SJSA1 (cell line): ENCODE results near the gene TGM6. TPM values are rescaled to one million over a fixed set of nuclear protein-coding genes. Genes with fewer than 3 reads are reported as not detected.

Source experiments
- DNase-seq, 2 experiments: peaks; one replicate each; pipeline ENCODE4 v3.0.0-alpha.2; 2015 to 2020; ENCODE audit warnings: low spot score in 2 of 2, low read depth in 1 of 2
- H3K27ac ChIP-seq: fragments of 250-450 bp; sonication (Bioruptor Pico); 2 replicates; pipeline ENCODE4 v1.5.1; 2020; ENCODE audit warnings: mild to moderate bottlenecking, moderate library complexity
- H3K27me3 ChIP-seq: fragments of 250-450 bp; sonication (Bioruptor Pico); replicated peaks from 2 replicates; pipeline ENCODE4 v1.5.1; 2020; ENCODE audit warnings: mild to moderate bottlenecking, moderate library complexity
- H3K36me3 ChIP-seq: fragments of 250-450 bp; sonication (Bioruptor Pico); 2 replicates; pipeline ENCODE4 v1.5.1; 2020; ENCODE audit warnings: mild to moderate bottlenecking
- H3K4me1 ChIP-seq: fragments of 250-450 bp; sonication (Bioruptor Pico); replicated peaks from 2 replicates; pipeline ENCODE4 v1.6.1; 2021; ENCODE audit warnings: mild to moderate bottlenecking
- H3K4me3 ChIP-seq: fragments of 250-450 bp; sonication (Bioruptor Pico); 2 replicates; pipeline ENCODE4 v1.5.1; 2020; ENCODE audit warnings: mild to moderate bottlenecking
- H3K9me3 ChIP-seq: fragments of 250-450 bp; sonication (Bioruptor Pico); replicated peaks from 2 replicates; pipeline ENCODE4 v1.5.1; 2020; ENCODE audit warnings: mild to moderate bottlenecking
- total RNA-seq: library from RNA; depleted of rRNA; stranded (reverse); fragments of >200 nt; shearing (Covaris generic); gene quantifications from 2 replicates; pipeline ENCODE4 v1.2.3, GENCODE V29; 2014

The TGM6 gene
- total RNA-seq, 1 experiment from 2014 or later = not detected

- no peaks in the 10 kb centered on the region for H3K4me1 ChIP-seq
- no peak overlapping the region for H3K4me3 ChIP-seq
- DNase-seq = no peak
- H3K9me3 ChIP-seq = no peaks in the 10 kb centered on the region
- no peaks in the 10 kb centered on the region for H3K27me3 ChIP-seq
- no peak overlapping the region for H3K27ac ChIP-seq
- no peaks in the 10 kb centered on the region for H3K36me3 ChIP-seq
Measured at GRCh38 chr20:2374346-2375125, 6.2 kb upstream of the TGM6 start.

- Histone ChIP-seq H3K36me3 (no peaks in the 10 kb centered on the region), H3K27me3 (no peaks in the 10 kb centered on the region), H3K27ac (no peak overlapping the region), H3K4me3 (no peak overlapping the region), H3K9me3 (no peaks in the 10 kb centered on the region), H3K4me1 (no peaks in the 10 kb centered on the region)
- no peak for DNase-seq
Measured at GRCh38 chr20:2378893-2379292, 1.8 kb upstream of the TGM6 start.

- DNase-seq = no peak
- Histone ChIP-seq H3K27ac (no peak overlapping the region), H3K27me3 (no peaks in the 10 kb centered on the region), H3K36me3 (no peaks in the 10 kb centered on the region), H3K9me3 (no peaks in the 10 kb centered on the region), H3K4me1 (peaks cover 4% of the 10 kb centered on the region), H3K4me3 (no peak overlapping the region)
Measured at GRCh38 chr20:2379511-2380229, 1.0 kb upstream of the TGM6 start.

- no peak for DNase-seq
- H3K9me3 ChIP-seq = no peaks in the 10 kb centered on the region
- H3K4me3 ChIP-seq = no peak overlapping the region
- H3K4me1 ChIP-seq = peaks cover 21% of the 10 kb centered on the region
- no peaks in the 10 kb centered on the region for H3K36me3 ChIP-seq
- H3K27me3 ChIP-seq = no peaks in the 10 kb centered on the region
- no peak overlapping the region for H3K27ac ChIP-seq
Measured at GRCh38 chr20:2381303-2381702, 602 bp downstream of the TGM6 start.

GRCh38 chr20:2382833-2383232, 2.1 kb downstream of the TGM6 start:
- Histone ChIP-seq H3K4me1 (peaks cover 33% of the 10 kb centered on the region), H3K27ac (no peak overlapping the region), H3K36me3 (no peaks in the 10 kb centered on the region), H3K9me3 (0 out of 2 replicates have a peak, but pooled peaks cover 4% of the 10 kb centered on the region), H3K4me3 (no peak overlapping the region), H3K27me3 (no peaks in the 10 kb centered on the region)
- DNase-seq = no peak

GRCh38 chr20:2385026-2385425, 4.3 kb downstream of the TGM6 start:
- H3K9me3 ChIP-seq = peaks cover 12% of the 10 kb centered on the region; the same call in 1 of the 2 replicates
- H3K4me3 ChIP-seq = no peak overlapping the region
- no peak for DNase-seq
- H3K4me1 ChIP-seq = peaks cover 33% of the 10 kb centered on the region
- H3K27me3 ChIP-seq = no peaks in the 10 kb centered on the region
- H3K36me3 ChIP-seq = no peaks in the 10 kb centered on the region
- H3K27ac ChIP-seq = 0 out of 2 replicates have a peak overlapping the region, but pooled peaks have one; percentile 24

- peaks cover 12% of the 10 kb centered on the region; the same call in 1 of the 2 replicates for H3K9me3 ChIP-seq
- H3K36me3 ChIP-seq = no peaks in the 10 kb centered on the region
- H3K27me3 ChIP-seq = no peaks in the 10 kb centered on the region
- H3K4me1 ChIP-seq = peaks cover 33% of the 10 kb centered on the region
- no peak overlapping the region for H3K4me3 ChIP-seq
- no peak for DNase-seq
- 0 out of 2 replicates have a peak overlapping the region, but pooled peaks have one; percentile 74 for H3K27ac ChIP-seq
Measured at GRCh38 chr20:2385496-2385895, 4.8 kb downstream of the TGM6 start.

- Histone ChIP-seq H3K4me1 (peaks cover 33% of the 10 kb centered on the region), H3K27me3 (peaks cover 4% of the 10 kb centered on the region; the same call in 1 of the 2 replicates), H3K9me3 (peaks cover 12% of the 10 kb centered on the region; the same call in 1 of the 2 replicates), H3K27ac (peak overlapping the region; percentile 74), H3K36me3 (no peaks in the 10 kb centered on the region), H3K4me3 (no peak overlapping the region)
- DNase-seq = peak; percentile 70 to 83
Measured at GRCh38 chr20:2386516-2387179, 5.9 kb downstream of the TGM6 start.

GRCh38 chr20:2387180-2387577, 6.5 kb downstream of the TGM6 start:
- peak in 1 of 2 experiments; percentile 44 for DNase-seq
- peak overlapping the region; percentile 74 for H3K27ac ChIP-seq

GRCh38 chr20:2387580-2387979, 6.9 kb downstream of the TGM6 start:
- Histone ChIP-seq H3K27ac (no peak overlapping the region; the same call in 1 of the 2 replicates), H3K27me3 (peaks cover 4% of the 10 kb centered on the region; the same call in 1 of the 2 replicates), H3K36me3 (no peaks in the 10 kb centered on the region), H3K9me3 (peaks cover 12% of the 10 kb centered on the region; the same call in 1 of the 2 replicates), H3K4me3 (no peak overlapping the region), H3K4me1 (peaks cover 33% of the 10 kb centered on the region)
- no peak for DNase-seq

More at GRCh38 chr20:2387180-2387577, 6.5 kb downstream of the TGM6 start:
- Histone ChIP-seq H3K4me3 (no peak overlapping the region), H3K9me3 (peaks cover 12% of the 10 kb centered on the region; the same call in 1 of the 2 replicates), H3K4me1 (peaks cover 33% of the 10 kb centered on the region), H3K27me3 (peaks cover 4% of the 10 kb centered on the region; the same call in 1 of the 2 replicates), H3K36me3 (no peaks in the 10 kb centered on the region)

GRCh38 chr20:2390951-2391675, 10.4 kb downstream of the TGM6 start:
- H3K4me1 ChIP-seq = peaks cover 14% of the 10 kb centered on the region
- H3K36me3 ChIP-seq = no peaks in the 10 kb centered on the region
- peaks cover 4% of the 10 kb centered on the region; the same call in 1 of the 2 replicates for H3K27me3 ChIP-seq
- no peak for DNase-seq
- no peak overlapping the region for H3K4me3 ChIP-seq
- H3K27ac ChIP-seq = no peak overlapping the region
- H3K9me3 ChIP-seq = peaks cover 12% of the 10 kb centered on the region; the same call in 1 of the 2 replicates

GRCh38 chr20:2394411-2395055, 13.8 kb downstream of the TGM6 start:
- DNase-seq = no peak
- Histone ChIP-seq H3K9me3 (no peaks in the 10 kb centered on the region; the same call in 1 of the 2 replicates), H3K27me3 (peaks cover 4% of the 10 kb centered on the region; the same call in 1 of the 2 replicates), H3K4me3 (no peak overlapping the region), H3K36me3 (no peaks in the 10 kb centered on the region), H3K27ac (no peak overlapping the region), H3K4me1 (no peaks in the 10 kb centered on the region)
